Putamen (tissue), 1 donor: ENCODE results near the gene SYTL3.
"Not testable (repeated sequence)": the region's sequence is repeated elsewhere in the genome, so short reads cannot be mapped to it uniquely, and the experiment has no call there.

ENCODE experiments used
- DNase-seq: peaks from one replicate; pipeline ENCODE4 v3.0.0-alpha.2; 2016; ENCODE audit warnings: low spot score

Gene SYTL3

DNA sequence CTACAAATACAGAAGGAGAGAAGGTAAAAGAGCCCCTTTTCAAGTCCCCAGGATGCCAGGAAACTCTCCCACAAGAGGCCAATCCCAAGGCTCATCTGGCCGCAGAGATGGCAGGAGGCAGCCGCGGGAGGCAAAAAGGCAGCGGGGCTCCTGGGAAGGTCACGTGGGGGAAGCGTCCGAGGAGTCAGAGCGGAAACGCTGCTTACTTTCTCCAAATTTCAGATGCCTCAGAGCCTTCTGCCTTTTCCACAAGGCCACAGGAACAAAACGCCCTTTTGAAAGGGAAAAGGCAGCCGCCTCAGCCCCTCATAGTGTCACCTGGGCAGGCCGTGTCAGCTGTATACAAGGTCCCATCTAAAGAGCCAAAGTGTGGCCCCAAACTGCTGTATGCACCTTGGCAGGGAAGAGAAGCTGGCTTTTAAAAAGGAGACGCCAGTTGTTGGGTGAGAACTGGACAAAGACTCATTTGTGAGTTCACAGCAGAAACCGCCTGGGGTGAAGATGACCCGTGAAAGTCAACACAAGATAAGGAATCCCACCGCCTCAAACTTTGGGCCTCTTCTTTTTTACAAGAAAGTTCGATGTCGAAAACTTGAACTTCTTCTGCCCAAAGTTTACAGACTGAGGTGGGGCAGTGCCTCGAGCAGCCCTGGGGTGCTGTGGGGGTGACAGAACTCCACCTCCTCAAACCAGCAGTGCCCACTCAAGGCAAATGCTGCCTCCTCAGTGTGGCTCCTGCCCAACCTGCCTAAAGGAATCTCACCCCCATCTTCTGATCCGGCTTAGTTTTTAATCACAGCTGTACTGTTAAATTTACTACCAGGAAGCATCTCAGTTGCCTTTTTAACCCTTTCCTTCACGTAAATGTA lies 124.0 kb downstream of the SYTL3 start:
- no peak for DNase-seq

DNA sequence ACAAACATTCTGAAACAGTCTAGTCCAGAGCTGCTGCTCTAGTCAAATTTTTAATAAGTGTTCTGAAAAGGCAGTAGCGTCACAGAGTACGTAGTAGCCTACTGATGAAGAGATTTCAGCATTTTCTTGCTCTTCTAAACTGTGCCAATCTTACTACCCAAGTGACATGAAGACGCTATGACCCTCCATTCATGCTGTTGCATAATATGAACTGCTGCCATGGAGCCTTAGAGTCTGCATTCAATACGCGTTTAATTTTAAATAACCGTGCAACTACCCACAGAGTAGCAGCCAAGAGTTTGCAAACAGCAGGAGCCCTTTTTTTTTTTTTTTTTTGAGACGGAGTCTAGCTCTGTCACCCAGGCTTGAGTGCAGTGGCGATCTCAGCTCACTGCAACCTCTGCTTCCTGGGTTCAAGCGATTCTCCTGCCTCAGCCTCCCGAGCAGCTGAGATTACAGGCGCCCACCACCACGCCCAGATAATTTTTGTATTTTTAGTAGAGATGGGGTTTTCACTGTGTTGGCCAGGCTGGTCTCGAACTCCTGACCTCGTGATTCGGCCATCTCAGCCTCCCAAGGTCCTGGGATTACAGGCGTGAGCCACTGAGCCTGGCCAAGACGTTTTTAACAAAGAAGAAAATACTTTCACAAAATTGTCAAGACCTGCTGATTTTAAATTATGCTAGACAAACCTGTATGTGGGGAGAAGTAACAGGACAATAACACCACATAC lies 125.0 kb downstream of the SYTL3 start:
- no peak for DNase-seq

DNA sequence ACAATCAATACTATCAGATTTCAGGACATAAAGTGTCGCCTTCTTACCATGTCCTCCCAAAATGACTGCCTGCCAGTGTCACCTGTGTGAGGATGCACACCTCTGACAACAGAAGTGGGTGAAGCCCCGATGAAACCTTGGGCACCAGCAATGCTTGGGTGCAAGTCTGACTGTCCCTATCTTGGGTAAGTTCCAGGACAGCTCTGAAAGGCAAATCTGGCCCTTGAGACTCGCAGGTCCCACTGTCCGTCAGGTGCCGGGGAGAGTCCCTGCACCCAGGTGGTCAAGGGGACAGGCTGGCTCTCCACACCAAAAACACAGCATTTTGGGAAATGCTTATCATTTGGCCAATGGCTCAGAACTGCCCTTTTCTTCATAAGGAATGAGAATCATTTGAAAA lies 126.0 kb downstream of the SYTL3 start:
- no peak for DNase-seq

DNA sequence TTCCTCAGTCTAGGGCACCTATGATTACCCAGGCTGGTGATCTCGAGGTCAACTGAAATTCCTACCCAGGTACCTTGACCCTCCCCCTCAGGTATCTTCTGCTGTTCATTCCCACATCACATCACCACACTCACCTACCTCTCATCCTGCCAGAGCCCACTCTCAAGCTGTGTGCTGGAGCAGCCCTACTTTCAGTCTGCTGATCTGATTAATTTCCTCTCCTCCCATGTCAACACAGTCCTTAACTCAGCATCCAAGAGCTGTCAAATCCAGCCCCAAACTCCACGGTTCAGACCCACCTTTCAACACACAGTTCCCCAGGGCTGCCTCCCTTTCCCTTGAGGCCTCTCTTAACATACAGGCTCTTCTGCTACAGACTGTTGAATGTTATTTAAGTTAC lies 126.9 kb downstream of the SYTL3 start:
- no peak for DNase-seq

DNA sequence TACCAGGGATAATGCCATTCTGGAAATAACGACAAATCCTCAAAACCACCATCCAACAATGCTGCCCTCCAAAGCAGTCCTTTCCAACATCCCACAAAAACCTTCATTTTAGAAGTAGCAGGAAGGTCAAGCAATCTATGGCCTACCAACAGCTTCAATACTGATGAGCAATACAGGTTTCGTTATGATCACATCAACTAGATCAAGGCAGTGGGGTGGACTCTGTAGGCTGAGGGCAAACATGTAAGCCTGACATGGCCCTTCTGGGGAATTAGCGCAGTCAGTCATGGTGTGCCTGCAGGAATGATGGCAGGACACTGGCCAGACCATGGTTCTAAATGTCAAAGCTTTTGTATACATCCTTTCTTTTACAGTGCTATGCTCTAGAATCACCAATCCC lies 127.7 kb downstream of the SYTL3 start:
- DNase-seq: no peak

DNA sequence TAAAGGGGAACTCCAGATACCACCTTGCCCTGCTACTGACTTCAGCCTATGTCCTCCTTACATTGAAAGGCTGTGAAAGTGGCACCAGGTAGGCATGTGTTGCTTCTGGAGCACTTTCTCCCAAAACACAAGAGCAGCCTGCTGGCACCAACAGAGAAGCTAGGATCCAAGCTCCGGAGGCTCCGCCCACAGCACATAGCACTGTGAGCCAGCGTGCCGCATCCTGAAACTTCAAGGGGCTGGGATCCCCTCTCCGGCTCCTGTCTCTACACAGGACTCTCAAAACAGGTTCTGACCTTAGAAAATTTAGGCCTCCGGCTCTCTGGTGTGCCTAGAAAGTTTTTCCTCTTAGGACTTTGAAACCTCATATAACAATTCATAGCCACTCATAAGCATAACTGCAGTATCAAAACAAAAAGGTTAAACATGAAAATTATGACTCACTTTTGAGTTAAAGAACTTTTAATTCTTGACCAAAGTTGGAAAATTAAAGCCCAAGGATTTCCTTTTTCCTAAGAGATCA lies 128.2 kb downstream of the SYTL3 start:
- no peak for DNase-seq

DNA sequence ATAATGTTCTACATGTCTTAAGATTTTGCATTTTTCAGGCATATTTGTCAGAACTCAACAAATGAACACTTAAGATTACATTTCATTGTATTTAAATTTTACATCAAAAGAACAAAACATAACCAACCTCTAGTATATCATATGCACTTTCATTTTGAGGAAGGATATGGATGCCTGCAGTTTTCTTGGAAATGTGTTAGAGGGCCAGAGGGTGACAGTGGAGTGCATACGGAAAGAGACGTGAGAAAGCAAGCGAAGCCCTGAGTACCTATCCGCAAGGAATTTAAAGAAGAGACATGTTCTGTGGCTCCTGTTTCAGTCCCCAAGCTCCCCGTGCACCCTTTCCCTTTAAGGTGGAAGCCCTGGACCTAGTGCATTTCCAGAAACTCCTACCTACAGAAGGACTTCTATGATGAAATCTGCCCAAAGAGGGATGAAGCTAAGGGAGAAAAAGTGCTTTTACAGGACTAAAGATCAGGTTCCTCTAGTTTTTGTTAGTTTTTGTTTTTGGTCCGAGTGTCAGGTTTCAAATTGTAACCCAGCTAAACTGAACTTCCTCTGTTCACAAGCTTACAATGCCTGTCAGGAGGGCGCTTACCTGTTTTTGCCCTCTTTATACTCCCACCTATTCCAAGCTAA lies 130.5 kb downstream of the SYTL3 start:
- no peak for DNase-seq

DNA sequence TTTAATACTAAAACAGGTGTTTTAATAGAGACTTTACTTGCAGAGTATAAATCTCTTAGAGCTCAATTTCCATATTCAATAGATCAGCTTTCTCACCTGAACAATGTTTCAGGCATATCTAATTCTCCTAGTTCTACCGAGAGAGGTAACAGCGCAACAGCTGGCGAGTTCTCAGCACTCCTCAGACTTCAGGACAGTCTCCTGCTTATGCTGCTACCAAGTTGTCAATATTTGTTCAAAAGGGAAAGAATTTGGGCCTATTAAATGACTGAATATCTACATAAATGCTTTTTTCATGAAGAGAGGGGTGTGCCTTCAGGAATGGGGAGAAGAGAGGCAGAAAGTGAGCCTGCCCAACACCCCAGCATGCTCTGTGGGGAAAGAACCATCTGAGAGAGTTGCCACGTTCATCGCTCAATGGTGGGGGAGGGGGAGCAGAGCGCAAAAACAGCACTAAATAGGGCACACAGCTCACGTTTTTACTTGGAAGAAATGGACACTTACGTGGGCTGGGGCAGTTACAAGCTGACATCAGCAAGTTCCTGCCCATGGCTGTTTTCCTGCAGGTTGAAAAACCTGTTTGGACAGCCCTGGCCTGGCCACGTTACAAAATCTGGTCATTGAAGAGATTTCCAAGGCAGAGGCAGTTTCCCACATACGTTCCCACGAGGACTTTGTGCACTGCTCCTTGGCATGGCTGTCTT lies 131.3 kb downstream of the SYTL3 start:
- DNase-seq: no peak

DNA sequence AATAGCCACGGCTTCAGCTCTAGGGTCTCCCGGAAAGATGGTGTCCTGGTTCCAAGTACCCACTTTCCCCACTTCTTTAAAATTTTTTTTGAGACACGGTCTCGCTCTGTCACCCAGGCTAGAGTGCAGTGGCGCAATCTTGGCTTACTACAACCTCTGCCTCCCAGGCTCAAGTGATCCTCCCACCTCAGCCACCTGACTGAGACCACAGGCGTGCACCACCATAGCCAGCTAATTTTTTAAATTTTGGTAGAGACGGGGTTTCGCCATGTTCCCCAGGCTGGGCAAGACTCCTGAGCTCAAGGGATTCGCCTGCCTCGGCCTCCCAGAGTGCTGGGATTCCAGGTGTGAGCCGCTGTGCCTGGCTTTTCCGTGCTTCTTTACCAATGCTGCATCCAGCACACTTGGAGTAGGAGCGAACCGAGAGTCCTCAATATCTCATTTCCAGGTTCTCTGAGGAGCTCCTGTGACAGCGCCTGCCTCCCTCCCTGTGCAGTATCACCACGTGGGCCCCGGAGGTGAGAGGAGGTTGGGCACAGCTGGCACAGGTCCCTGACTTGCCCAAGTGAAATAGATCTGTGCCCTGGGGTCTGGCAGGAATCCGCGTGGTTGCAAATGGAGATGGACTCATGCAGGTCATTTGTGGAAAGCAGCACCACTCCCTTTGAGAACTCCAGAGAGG lies 132.0 kb downstream of the SYTL3 start:
- no peak for DNase-seq

DNA sequence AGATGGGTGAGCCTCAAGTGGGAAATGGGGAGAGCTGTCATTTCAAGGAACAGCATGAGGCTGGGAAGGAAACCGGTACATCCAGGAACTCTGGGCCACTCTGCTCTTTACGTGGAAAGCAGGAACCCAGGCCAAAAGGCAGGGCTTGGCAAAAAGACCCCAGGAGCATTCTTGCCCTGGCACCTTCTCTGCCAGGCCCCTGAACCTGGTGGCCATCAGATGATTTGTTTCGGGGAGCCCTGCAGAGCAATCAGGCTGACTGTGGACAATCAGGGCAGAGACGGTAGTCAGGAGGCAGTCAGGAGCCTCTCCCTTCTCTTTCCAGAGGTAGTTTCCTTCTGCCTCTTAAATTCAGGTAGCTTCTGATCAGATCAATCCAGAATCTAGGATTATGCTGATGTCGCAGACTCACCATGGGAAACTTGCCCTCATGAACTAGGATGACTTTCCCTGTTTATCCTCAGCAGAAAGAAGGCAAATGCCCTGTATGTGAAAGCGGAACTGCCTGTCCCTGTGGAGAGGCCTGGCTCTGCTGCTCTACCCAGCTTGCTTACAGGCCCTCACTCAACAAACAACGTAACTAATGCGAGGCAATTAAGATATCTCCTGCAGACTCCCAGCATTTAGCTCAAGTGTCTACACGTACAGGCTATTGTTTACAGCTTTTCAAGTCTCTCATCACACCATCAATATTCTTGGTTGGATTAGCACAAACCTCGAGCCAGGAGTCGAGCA lies 132.7 kb downstream of the SYTL3 start:
- DNase-seq: no peak

DNA sequence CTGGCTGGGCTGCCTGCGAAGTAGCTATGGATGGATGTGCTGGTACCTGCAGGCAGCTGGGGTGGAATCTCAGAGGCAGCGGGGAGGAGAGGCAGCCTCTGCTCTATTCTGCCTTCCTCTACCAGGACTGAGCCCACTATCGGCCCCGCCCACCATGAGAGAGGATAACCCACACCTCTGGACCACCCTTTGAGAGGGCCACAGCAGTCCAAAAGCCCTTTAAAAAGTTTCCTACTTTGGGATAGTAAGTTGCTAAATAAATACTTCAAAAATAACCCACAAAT lies 133.3 kb downstream of the SYTL3 start:
- DNase-seq: no peak

DNA sequence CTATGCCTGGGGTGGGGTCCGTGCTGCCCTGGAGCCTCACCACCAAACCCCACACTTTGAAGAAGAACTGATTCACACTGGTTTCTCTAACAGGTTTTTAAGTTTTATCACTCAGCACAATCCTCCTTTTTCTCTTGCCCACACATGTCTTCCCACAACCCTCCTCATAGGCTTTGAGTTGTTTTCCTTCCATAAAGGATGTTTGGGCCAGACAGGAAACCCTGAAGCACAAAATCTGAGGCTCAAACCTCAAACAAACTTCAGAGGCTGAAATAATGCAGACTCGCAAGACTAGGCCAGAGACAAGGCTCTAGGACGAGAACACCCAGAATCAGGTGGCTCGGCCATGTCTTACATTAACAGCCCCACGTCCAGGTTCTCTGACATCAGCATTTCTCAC lies 134.0 kb downstream of the SYTL3 start:
- no peak for DNase-seq

DNA sequence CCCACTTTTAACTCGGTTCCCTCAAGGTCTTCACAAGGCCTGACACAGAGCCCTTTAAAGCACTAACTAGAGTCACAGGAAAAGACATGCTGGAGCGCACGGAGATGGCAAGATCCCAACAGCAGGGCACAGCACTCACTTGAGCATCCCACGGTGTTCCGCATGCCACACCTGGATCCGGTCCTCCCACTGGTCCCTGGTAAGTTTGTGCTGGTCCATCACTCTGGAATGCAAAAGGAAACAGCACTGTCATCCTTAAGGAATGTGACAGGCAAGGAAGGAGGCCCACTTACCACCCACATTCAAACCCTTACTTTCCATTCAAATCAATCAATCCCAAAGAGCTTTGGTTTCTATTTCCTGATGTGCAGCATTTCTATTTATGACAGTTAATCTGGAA lies 134.7 kb downstream of the SYTL3 start:
- DNase-seq: peak; percentile 22

DNA sequence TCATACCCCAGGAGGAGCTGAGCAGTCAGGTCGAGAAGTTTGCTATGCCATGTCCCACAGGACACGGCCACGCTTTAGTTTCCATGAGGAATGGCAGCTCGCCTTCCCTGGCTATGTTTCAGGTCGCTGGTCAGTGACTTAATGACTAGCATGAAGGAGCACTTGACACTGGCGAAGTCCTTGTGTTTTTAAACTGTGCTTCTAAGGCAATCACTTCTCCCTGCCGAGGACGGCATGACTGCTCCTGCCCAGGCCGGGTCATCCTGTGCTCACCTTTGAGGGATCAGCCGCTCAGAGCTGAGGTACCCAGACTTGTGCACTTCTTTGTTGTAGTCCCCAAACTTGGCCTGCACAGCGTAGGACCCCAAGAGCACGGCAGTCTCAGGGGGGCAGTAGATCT lies 135.2 kb downstream of the SYTL3 start:
- DNase-seq: no peak

DNA sequence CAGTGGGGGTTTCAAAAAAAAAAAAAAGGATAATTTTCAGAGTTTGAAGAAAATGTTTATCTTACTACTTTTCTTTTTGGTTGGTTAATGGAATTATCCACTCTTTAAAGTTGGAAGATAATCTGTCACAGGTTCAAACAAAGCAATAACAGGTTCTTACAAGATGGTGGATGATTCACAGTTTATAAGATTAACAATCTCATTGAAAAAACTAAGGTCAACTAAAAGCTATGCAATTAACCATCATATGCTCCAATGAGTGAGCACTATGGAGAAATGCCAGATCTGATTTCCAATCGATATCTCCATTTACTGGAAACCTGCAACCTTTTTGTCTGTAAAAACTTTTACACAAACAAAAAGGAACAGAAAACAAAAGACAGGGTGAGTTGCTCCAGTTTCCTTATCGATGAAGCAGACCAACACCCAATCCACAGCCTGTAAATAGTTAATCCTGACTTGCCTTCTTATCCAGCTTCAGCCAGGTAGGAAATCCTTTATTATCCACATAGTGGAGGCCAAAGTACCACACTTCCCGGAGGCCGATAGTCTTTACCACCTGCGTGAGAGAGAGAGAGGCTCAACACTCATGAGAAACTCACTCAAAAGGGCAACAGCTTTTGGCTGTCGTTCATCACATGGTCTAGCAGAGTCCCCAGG lies 136.9 kb downstream of the SYTL3 start:
- no peak for DNase-seq

DNA sequence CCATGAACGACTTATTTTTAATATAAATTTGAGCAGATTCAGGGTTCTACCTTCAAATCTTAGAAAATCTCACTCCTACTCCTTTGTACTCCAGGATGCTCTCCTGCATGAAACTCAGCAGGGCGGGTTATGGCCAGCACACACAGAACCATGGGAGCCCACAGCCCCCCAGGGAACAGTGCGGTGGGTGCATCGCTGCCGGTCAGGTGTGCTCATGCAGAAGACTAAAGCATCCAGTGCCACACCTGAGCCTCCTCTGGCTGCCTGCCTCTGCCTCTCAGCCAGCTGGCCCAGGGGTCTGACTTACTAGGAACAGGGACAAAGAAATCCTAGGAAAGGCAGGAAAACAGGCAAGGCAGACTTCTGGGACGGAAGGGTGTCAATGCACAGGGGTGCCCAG lies 137.5 kb downstream of the SYTL3 start:
- DNase-seq: no peak

DNA sequence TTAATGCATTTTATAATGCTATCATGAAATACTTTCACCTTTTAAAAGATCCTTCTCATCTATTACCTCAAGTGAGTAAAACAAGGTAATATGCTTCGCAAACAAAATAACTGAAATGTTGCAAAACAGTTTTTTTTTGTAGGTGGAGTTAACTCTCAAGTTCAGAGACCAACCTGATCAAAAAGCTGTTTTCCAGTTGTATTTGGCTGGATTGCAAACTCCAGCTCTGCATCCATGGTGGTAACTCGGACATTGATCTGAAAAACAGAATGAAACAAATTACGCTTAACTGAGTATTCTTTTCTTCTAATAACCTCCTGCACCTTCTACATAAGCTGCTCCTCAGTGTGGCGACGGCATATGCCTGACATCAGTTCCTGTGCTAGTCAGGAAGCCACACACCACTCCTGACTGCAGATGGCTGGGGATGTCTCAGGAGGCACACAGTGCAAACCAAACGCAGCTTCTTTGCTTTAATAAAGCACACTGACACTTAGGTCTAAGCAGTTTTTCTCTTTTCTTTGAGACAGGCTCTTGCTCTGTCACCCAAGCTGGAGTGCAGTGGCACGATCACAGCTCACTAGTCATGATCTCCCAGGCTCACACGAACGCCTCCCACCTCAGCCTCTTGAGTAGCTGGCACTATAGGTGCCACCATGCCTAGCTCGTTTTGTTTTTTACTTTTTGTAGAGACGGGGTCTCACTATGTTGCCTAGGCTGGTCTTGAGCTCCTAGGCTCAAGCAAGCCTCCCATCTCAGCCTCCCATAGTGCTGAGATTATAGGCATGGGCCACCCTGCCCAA lies 139.5 kb downstream of the SYTL3 start:
- DNase-seq: no peak

DNA sequence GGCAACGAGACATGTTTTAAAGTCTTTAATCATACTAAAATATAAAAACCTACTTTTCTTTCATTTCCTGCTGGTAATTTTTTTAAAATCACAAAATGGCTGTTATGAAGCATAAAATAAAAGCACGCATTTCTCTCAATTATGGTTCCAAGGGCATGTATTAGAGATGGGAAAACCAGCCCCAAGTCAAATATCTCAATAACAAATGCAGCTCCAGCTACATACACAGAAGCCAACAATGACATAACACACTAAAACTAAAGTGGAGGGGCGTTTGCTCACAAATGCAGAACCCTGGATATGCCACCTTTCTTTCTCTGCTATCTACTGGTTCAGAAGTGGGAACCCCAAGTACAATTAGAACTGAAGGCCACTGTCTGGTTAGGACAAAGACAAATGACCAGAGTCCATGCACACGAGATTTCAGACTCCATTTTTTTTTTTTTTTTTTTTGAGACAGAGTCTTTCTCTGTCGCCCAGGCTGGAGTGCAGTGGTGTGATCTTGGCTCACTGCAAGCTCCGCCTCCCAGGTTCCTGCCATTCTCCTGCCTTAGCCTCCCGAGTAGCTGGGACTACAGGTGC lies 141.5 kb downstream of the SYTL3 start:
- no peak for DNase-seq

DNA sequence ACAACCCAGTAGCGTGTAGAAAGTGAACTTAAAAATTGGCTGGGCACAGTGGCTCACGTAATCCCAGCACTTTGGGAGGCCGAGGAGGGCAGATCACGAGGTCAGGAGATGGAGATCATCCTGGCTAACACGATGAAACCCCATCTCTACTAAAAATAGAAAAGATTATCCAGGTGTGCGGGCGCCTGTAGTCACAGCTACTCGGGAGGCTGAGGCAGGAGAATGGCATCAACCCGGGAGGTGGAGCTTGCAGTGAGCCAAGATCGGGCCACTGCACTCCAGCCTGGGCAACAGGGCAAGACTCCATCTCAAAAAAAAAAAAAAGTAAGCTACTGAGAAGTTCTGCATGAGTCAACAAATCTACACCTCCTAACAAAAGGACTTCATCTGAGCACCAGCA lies 142.7 kb downstream of the SYTL3 start:
- DNase-seq: not testable (repeated sequence)
